Panc1 (cell line): ENCODE data around the gene NDP.

ENCODE experiments used
- CTCF ChIP-seq: fragments of 450-650 bp; IDR thresholded peaks from 2 replicates; pipeline ENCODE4 v1.5.1; 2017; ENCODE audit warnings: mild to moderate bottlenecking
- POLR2AphosphoS5 ChIP-seq: IDR thresholded peaks from 2 replicates; pipeline ENCODE4 v1.6.1; 2012; ENCODE audit warnings: mild to moderate bottlenecking, low read depth, low read length, moderate library complexity
- REST ChIP-seq, 2 experiments: IDR thresholded peaks; 2 replicates each; pipeline ENCODE4 v1.6.1; 2011 to 2012; ENCODE audit warnings: low read depth in 2 of 2, control low read depth in 1 of 2, low read length in 1 of 2, mild to moderate bottlenecking in 1 of 2, moderate library complexity in 1 of 2; ENCODE audit not compliant: insufficient read depth in 1 of 2

- TF ChIP-seq CTCF (no peak), POLR2AphosphoS5 (no peak), REST (IDR thresholded peaks at IDR 0.05; ENCODE audit: insufficient read depth in 1 of 2, low read depth in 2 of 2, low read length in 1 of 2) (no peak)
These were observed 17.2 kb downstream of the NDP start for GRCh38 chrX:43956034-43956433.
